ENCODE measurements around the gene URB1. TPM values are rescaled to one million over a fixed set of nuclear protein-coding genes. Genes with fewer than 3 reads are reported as not detected.

Gene URB1
- total and polyA plus RNA-seq, 2 experiments from 2014 or later, result 3.4 to 10.1 TPM

DNA sequence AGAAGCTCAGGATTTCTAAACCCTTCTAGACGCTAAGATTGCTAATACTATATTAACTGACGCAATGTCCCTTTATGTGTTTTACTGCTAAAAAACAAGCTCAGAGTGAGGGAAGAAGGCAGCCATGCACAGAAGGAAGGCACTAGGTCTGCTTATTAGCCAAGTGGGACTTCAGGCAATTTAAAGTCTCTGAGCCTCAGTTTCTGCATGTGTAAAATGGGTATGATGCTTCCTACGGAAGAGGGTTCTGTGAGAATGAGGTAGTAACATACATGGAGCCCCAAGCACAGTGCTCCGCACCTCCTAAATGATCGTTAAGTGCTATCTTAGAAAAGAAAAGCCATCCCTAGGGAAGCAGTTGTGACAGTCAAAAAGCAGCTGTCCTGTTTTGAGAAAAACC is 130.9 kb downstream of the URB1 start:
- Histone ChIP-seq H3K4me2 (no peak overlapping the region), H4K20me1 (ENCODE audit: insufficient read depth, poor library complexity, severe bottlenecking) (no peaks in the 10 kb centered on the region), H3K9me2 (replicated peaks; ENCODE audit: insufficient read depth) (no peaks in the 10 kb centered on the region), H3K9me3 (ENCODE audit: low read depth) (no peaks in the 10 kb centered on the region), H3K4me1 (ENCODE audit: insufficient read depth) (peaks cover 7% of the 10 kb centered on the region), H3K36me3 (replicated peaks; ENCODE audit: insufficient read depth, low read depth) (no peaks in the 10 kb centered on the region), H3K79me2 (no peaks in the 10 kb centered on the region), H3K27me3 (no peaks in the 10 kb centered on the region), H3K27ac (no peak overlapping the region), H3K4me3 (no peak overlapping the region), H2AFZ (no peak overlapping the region)
- TF ChIP-seq EZH2 (IDR thresholded peaks at IDR 0.05; ENCODE audit: borderline replicate concordance), result no peak
- TF ChIP-seq, protein P1, sequence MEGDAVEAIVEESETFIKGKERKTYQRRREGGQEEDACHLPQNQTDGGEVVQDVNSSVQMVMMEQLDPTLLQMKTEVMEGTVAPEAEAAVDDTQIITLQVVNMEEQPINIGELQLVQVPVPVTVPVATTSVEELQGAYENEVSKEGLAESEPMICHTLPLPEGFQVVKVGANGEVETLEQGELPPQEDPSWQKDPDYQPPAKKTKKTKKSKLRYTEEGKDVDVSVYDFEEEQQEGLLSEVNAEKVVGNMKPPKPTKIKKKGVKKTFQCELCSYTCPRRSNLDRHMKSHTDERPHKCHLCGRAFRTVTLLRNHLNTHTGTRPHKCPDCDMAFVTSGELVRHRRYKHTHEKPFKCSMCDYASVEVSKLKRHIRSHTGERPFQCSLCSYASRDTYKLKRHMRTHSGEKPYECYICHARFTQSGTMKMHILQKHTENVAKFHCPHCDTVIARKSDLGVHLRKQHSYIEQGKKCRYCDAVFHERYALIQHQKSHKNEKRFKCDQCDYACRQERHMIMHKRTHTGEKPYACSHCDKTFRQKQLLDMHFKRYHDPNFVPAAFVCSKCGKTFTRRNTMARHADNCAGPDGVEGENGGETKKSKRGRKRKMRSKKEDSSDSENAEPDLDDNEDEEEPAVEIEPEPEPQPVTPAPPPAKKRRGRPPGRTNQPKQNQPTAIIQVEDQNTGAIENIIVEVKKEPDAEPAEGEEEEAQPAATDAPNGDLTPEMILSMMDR (IDR thresholded peaks at IDR 0.05; ENCODE audit: poor library complexity), result no peak
- no peak for TF ChIP-seq EZH2phosphoT487 (IDR thresholded peaks at IDR 0.05; ENCODE audit: low read depth, severe bottlenecking, unreplicated experiment)
- WGBS (ENCODE audit: low lambda C conversion rate, missing lambda C conversion rate), result 91% methylated on average over 5 of the region's 5 CpGs
- no peak for DNase-seq (ENCODE audit: low spot score)

Small RNA genes within 50 kb of the gene (small RNA-seq; reads per million reads assigned to genes)
- 23.9 reads per million, percentile 96 among the genes with 10 or more reads in this experiment for gene SNORA80A

Other genes starting within 250 kb of the URB1 start
- gene MIS18A, start 114.0 kb downstream of the URB1 start, total RNA-seq, result 7.6 and 9.4 TPM in 2 replicates
- gene MIS18A, start 114.0 kb downstream of the URB1 start, polyA plus RNA-seq, result 7.7 and 11.2 TPM in 2 replicates
- gene MRAP, start 94.2 kb downstream of the URB1 start, total RNA-seq, result 0.24 and 0.33 TPM in 2 replicates
- 0.77 TPM in 1 of 2 replicates, not detected in the other for gene MRAP, start 94.2 kb downstream of the URB1 start, polyA plus RNA-seq
- gene EVA1C, start 19.7 kb upstream of the URB1 start, total RNA-seq, result 2.9 and 3.4 TPM in 2 replicates
- gene EVA1C, start 19.7 kb upstream of the URB1 start, polyA plus RNA-seq, result 2.2 and 4.4 TPM in 2 replicates
- gene TCP10L, start 192.5 kb upstream of the URB1 start, total RNA-seq, result 0.40 TPM in 1 of 2 replicates, not detected in the other
- 0.91 and 1.0 TPM in 2 replicates for gene TCP10L, start 192.5 kb upstream of the URB1 start, polyA plus RNA-seq
- gene CFAP298, start 219.4 kb upstream of the URB1 start, total RNA-seq, result 32.6 and 35.7 TPM in 2 replicates
- gene CFAP298, start 219.4 kb upstream of the URB1 start, polyA plus RNA-seq, result 60.1 and 61.8 TPM in 2 replicates

All from hepatocyte (in vitro differentiated cells).